Fibroblast of skin of abdomen (primary cell): ENCODE results near the gene OTOP1. TPM values are rescaled to one million over a fixed set of nuclear protein-coding genes. Genes with fewer than 3 reads are reported as not detected.
"Not testable (repeated sequence)": the region's sequence is repeated elsewhere in the genome, so short reads cannot be mapped to it uniquely, and the experiment has no call there.

Experiments
- DNase-seq: peaks from one replicate; pipeline ENCODE4 v3.0.0-alpha.2; 2013
- polyA plus RNA-seq, 2 experiments: library from polyadenylated mRNA; unstranded; fragments of 120-200 nt; gene quantifications; one replicate each; pipeline ENCODE4 v1.2.1, GENCODE V29; 2013; ENCODE audit not compliant: insufficient read length in 2 of 2

OTOP1 gene, protein sequence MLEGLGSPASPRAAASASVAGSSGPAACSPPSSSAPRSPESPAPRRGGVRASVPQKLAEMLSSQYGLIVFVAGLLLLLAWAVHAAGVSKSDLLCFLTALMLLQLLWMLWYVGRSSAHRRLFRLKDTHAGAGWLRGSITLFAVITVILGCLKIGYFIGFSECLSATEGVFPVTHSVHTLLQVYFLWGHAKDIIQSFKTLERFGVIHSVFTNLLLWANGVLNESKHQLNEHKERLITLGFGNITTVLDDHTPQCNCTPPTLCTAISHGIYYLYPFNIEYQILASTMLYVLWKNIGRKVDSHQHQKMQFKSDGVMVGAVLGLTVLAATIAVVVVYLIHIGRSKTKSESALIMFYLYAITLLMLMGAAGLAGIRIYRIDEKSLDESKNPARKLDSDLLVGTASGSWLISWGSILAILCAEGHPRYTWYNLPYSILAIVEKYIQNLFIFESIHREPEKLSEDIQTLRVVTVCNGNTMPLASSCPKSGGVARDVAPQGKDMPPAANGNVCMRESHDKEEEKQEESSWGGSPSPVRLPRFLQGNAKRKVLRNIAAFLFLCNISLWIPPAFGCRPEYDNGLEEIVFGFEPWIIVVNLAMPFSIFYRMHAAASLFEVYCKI
- polyA plus RNA-seq (2013, experiment 1 of 2; ENCODE audit: insufficient read length): not detected
- not detected for polyA plus RNA-seq (2013, experiment 2 of 2; ENCODE audit: insufficient read length)

DNA sequence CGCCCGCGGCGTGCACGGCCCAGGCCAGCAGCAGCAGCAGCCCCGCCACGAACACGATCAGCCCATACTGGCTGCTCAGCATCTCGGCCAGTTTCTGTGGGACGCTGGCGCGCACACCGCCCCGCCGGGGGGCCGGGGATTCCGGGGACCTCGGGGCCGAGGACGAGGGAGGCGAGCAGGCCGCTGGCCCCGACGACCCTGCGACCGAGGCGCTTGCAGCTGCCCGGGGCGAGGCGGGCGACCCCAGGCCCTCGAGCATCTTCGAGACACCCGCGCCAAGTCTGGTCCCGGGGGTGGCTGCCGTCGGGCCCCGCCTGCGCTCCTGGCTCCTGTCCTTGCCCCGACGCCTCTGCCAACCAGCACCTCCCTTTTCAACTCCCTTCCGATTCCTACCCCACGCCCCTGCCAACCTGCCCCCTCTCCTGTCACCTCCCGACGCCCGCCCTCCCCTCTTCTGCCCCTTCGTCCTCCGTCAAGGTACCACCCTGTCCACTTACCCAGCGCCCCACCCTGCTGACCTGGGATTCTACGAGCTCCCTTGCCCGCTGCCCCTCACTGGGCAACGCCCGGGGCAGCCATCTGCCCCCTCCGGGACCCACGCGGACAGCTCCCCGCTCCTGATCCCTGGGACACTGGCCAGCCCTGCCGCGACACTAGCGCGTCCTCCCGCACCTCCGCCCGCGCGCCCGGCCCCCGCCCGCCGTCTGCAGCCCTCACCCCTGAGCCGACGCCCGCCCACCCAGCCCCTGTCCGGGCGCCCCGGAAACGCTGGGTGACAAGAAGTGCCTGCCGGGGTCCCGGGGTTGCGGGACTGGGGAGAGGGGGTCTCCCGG, at the start of gene OTOP1:
Gene OTOP1, minus strand, starts transcription at position 324 of the 833 bp plus-strand sequence. Its CDS starts 65 bp downstream, at position 259.
- no peak for DNase-seq

DNA sequence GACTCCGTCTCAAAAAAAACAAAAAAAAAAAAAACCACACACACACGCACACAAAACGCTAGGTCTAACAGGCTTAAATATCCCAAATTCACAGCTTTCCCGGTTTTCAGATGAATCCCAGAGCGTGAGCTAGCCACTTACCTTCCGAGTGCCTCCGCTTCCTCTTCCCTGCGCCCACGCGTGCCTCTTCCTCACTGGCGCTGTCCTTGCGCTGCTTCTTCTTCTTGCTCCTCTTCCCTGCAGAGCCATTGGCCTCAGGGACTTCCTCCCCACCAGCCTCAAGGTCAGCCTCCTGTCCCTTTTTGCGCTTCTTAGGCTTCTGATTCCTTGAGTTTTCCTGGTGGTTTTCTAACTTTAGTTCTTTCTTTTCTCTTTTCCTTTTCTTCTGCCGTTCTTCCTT, 47.5 kb upstream of the OTOP1 start:
- DNase-seq: no peak

DNA sequence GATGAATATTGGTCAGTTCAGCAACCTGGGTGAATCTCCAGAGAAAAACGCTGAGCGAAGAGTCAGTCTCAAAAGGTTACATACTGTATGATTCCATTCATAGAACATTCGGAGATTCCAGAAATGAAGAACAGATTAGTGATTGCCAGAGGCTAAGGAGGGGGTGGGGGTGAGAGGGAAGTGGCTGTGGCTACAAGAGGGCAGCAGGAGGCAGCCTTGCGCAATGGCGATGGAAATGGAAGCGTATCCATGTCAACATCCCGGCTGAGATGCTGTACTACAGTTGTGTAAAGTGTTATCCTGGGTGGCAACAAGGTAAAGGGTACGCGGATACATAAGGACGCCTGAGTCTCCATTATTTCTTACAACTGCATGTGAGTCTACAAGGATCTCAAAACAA, 45.2 kb upstream of the OTOP1 start:
- no peak for DNase-seq

DNA sequence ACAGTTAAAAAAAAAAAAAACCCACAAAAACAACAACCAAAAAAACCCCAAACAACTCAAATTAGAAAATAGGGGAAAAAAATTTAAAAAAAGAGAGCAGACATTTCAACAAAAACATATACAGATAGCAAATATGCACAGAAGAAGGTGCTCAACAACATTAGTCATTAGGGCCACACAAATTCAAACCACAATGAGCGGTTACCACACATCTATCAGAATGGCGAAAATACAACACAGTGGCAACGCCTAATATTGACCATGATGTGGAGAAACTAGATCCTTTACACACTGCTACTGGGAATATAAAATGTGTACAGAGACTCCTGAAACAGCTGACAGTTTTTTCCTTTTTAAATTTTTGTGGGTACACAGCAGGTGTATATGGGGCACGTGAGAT, 43.8 kb upstream of the OTOP1 start:
- no peak for DNase-seq

DNA sequence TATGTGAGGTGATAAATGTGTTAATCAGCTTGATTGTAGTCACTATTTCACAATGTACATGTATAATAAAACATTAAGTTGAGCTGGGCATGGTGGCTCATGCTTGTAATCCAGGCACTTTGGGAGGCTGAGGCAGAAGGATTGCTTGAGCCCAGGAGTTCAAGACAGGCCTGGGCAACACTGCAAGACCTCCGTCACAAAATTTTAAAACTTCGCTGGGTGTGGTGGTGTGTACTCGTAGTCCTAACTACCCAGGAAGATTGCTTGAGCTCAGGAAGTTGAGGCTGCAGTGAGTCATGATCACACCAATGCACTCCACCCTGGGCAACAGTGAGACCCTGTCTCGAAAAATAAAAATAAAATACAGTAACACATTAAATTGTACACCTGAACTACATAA, 43.1 kb upstream of the OTOP1 start:
- no peak for DNase-seq

DNA sequence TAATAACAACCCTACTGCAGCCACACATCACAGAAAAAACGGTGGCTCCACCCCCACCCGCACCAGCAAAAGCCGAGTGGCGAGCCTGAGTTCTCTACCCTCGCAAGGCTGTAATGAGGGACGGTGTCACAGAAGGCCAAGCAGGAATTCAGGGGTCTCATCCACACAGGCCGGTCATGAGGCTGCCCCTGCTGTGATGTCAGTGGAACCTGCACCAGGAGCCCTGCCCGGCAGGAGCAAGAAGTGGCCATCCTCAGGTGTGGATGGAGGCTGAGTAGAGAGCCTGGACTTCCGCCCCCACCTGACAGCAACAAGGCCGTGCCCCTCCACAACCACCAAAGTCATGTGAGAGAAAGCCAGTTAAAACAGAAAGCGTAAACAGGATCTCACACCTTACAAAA, 42.6 kb upstream of the OTOP1 start:
- no peak for DNase-seq

DNA sequence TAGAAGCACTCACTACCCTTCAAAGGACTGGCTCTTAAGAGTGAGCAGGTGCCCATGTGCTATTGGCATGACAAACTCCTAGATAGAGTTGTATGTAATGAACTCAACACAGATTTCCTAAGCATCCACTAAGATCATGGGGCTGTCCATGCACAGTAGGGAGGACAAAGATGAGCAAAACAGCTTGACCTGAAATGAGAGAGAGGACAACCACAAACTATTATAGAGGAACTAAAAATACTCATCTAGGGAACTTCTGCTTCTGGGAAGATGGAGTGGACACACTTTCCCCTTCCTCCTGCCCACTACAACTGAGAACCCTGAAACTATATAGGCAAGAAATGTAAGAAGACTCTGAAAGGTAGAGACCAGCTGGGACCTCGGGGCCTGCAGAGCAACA, 42.0 kb upstream of the OTOP1 start:
- DNase-seq: no peak

DNA sequence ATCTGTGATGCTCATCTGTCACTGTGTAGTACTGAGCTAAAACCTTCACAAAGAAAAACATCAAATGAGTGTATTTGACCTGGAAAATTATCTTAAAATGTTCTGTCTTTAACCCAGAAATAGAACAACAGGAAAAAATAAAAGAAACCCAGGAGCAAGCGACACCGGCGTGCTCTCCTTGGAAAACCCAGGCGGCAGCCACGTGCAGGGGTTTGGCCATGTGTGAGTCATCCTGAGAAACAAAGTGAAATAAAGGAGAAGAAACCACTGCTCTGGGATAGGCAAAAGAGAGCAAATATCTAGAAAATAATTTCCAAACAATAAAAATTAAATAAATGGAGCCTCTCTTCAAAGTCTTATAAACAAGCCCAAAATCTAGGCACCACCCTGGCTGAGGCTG, 41.3 kb upstream of the OTOP1 start:
- DNase-seq: no peak

DNA sequence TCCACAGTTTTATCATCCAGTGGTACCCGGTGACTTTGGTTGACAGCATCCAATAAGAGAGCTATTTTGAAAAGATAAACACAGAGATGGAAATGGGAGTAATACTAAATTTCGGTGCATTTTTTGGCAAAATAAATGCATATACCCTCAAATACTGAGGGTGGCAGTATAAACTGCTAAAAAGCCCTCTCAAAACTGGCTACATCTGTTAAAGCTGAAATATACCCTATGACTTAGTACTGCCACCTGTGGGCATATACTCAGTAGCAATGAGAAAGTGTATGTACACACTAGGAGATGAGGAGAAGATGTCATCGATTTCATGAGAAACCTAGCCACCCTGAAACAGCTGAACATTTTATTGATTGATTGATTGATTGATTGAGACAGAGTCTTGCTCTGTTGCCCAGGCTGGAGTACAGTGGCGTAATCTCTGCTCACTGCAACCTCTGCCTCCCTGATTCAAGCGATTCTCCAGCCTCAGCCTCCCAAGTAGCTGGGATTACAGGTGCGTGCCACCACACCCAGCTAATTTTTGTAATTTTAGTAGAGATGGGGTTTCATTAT, 33.5 kb upstream of the OTOP1 start:
- peak; percentile 43 for DNase-seq

DNA sequence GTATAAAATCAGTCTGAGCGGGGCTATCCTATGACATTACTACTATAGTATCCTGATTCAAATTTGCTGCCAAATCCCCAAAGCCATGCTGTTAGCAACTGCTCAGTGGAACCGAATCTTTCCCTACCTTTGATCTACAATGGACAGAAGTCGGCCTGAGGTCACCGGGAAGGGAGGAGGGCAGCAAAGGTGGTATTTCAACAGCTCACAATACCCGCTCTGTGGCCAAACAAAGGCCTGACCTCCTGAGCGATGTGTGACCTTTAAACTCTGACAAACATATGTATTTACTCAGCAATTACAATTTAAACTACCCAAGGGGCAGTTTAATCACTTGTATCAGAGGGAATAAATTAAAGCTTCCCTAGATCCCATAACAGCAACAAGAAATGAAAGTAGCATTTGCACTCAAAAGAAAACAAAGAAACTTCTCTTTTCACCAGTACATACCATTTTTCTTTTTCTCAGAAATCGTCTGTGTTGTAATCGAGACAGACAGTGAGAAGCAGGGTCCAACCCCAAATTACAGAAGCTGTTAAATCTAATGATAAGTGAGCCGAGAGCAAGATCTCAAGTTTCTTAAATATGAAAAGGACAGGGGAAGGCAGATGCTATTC, 32.9 kb upstream of the OTOP1 start:
- DNase-seq: no peak

DNA sequence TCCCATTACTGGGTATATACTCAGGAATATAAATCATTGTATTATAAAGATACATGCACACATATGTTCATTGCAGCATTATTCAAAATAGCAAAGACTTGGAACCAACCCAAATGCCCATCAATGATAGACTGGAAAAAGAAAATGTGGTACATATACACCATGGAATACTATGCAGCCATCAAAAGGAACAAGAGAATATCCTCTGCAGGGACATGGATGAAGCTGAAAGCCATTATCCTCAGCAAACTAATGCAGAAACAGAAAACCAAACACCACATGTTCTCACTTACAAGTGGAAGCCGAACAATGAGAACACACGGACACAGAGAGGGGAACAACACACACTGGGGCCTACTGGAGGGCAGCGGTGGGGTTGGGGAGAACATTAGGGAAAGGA, 31.0 kb upstream of the OTOP1 start:
- DNase-seq: not testable (repeated sequence)

DNA sequence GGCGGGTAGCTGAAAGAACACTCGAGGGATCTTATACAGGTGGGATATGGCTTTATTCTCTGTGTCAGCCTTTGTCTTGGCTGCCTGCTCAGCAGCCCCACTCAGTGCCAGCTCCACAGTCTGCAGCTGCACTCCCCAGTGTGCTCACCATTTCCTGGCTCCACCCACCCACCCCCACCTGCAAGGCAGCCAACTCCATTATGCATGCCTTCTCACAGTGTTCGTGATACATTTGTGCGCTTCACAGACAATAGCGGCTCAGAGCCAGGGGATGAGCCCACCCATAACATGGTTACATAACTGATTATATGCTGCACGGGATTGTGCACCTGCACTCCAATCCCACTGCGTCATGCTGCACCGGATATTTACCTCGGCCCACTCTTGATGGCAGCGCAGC, 30.1 kb upstream of the OTOP1 start:
- DNase-seq: no peak

DNA sequence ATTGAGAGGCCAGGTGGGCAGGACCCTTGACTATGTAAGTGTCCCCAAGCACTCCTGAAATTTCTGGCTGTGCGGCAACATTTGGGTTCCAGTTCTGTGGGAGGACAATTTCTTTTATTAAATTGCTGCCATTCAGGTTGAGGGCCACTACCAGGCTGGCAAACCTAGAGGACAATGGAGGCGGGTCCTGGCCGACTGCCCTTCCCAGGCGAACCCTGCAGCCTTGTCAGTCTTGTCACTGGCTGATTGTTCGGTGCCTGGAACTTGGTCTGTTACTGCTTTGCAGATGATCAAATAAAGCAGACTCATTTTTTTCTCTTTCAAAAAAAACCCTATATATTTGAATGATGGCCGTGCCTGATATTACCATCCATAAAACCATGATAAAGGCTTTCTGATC, 27.9 kb upstream of the OTOP1 start:
- no peak for DNase-seq

DNA sequence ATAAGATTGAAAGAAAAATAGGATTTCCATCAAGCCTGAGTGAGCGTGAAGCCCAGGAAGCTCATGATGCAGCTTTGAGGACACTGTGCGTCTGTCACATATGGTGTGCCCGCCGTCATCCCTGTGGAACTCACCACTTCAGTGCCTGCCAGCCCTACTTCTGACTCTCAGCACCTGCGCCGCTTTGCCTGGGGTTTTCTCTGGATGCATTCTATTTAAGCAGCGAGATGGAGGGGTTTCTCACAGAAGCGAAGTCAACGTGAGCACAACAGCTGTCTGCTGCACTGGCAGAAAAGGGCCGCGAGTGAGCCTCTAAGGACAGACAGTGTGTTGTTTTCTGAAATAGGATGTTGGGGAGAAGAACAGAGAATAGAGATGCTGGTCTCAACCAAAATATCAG, 27.5 kb upstream of the OTOP1 start:
- DNase-seq: no peak

DNA sequence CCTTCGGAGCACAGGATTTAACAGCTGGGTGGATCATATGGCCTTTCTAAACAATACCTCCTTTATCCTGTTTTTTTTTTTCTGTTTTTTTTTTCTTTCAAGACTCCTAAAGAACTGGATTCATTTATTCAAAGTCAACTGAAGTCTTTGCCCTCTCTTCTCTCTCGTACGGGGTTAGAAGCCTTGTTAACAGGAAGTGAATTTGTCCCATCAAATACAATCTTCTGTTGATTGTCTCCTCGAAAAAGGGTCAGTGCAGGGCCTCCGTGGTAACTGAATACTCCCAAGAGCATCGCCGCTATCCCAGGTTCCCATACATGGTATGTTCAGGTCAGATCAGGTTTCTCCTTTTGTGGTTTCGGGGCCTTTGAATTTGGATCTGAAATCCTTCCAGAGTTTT, 23.1 kb upstream of the OTOP1 start:
- no peak for DNase-seq

DNA sequence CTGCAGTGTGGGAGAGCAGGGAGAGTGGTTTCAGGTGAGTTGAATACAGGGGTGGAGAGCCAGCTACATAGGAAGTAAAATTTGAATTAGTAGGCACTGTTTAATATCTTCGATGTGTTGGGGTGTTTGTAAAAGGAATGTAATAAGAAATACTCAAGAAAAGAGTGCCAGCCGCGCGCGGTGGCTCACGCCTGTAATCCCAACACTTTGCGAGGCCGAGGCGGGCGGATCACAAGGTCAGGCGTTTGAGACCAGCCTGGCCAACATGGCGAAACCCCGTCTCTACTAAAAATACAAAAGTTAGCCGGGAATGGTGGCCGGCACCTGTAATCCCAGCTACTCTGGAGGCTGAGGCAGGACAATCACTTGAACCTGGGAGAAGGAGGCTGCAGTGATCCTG, 22.6 kb upstream of the OTOP1 start:
- not testable (repeated sequence) for DNase-seq

DNA sequence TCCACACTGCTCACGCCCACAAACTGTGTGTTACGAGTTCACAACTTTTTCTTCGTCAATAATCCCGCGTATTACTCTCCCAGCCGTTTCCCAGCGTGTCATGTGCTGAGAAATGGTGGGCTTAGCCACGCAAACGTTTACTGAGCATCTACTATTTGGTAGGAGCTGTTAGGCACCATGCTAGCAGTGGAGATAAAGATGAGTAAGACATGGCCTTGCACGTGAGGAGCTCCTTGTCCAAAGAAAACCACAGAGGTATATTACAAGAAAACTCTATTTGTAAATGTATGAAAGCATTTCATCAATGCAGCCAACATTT, 22.1 kb upstream of the OTOP1 start:
- DNase-seq: peak; percentile 7

DNA sequence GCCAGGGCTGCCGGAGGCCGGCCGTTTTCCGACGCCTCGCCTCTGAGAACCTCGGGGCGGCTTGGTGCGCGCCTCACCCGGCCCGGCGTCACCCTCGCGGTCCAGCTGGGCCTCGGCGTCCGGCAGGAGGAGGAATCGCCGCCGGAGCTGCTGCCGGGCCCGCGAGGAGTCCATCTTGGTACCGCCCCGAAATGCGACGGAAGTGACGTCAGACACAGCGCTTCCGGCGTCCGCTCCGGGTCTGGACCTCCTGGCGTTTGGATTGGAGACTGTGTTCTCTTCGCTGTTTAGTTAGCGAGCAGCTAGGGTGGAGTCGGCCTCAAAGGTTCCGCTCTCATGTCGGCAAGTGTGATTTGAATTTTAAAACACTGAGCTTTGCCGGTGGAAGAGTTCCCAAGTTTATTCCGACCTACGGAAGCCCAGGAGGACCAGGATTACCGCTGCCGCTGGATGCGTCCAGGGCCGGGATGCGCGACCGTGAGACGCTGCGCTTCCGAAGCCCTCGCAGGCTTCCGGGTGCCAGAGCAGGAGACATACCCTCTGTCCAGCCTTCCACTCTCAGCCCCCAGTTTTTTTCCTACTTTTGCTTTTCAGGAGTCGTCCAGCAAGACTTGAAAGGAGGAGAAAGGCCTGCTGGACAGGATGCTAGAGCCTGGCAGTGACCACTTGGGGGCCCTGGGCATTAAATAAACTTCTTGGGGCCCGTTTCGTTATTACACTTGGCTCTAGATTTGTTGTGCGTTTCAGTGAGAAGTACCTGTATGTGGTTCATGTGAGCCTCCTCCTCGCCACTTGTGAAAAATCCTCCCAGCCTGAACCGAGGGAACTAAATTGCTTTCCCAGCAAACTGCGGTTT, 21.5 kb upstream of the OTOP1 start, which contains the start of gene TMEM128:
Gene TMEM128, minus strand, starts transcription at position 195 of the 856 bp plus-strand sequence. Its CDS starts 21 bp downstream, at position 174.
- DNase-seq: peak; percentile 93

DNA sequence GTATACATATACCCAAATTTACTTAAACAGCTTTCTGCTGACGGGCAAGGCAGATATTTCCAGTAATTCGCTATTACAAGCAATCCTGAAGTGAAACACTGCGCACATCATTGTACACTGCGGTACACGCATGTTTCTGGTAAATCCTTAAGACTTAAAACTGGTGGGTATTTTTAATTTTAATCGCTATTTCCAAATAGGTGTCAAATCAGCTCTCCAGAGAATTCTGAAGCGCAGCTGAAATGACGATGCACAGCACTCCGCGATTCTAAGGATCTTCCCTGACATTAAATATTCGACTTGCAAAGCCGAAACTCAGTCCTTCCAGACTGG, 20.9 kb upstream of the OTOP1 start:
- no peak for DNase-seq

DNA sequence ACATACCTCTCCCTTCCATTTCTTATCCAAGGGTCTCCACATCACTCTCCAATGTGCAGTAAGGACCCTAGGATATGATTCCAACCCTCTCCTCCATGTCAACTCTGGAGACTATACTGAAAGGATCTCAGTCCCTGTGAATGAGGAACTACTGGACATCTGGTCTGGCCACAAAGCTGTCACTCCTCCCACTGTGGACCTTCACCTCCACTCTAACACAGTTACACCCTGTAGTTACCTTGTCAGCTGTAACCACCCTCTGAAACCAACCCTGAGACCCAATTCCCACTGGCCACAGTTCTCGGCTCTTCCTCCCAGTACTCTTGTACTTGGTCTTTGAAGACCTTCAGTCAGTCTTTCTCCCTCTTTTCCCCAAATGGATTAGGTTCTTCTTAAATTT, 18.4 kb upstream of the OTOP1 start:
- DNase-seq: no peak

DNA sequence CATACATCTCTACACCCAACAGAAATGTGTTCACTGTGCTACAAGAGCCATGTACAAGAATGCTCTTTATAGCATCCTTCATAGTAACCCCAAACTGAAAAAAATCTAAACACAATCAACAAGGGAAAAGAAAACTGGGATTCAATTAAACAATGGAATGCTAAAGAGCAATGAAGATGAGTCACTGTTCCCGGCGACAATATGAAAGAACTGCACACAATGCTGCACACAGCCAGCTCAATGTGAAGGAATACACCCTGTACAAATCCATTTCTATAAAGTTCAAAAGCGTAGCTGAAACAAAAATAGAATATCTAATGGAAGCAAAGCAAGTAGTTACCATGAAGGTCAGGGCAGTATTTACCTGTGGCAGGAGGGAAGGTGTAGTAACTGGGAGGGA, 12.8 kb upstream of the OTOP1 start:
- DNase-seq: not testable (repeated sequence)

DNA sequence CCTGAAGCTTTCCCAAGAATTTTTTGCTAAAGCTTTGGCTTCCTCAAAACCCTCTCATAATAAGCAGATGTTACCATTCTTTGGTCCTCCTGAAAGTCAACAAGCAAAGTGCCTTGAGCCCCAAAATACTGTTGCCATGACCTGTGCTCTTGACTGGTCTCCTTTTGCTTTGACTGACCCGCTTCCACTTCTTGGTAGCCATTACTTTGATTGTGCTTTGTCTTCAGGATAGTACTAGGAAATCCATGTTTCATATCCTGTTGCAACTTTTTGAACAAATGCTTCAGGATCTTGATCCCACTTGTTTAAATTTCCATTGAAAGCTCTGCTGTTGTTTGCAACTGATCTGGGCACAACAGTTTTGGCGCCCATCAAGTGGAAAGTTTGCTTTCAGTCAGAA, 6.9 kb upstream of the OTOP1 start:
- DNase-seq: no peak
